ENCODE results near the gene OSBPL8.

The OSBPL8 gene

GRCh38 chr12:76470028-76470939, 89.3 kb downstream of the OSBPL8 start:
- DNase-seq (ENCODE audit: low read depth), result peak; percentile 49

- DNase-seq (ENCODE audit: low read depth), result no peak
Measured at GRCh38 chr12:76464631-76465166, 94.9 kb downstream of the OSBPL8 start.

- no peak for DNase-seq (ENCODE audit: low read depth)
Measured at GRCh38 chr12:76462668-76463224, 96.8 kb downstream of the OSBPL8 start.

- no peak for DNase-seq (ENCODE audit: low read depth)
Measured at GRCh38 chr12:76460807-76461206, 98.8 kb downstream of the OSBPL8 start.

- no peak for DNase-seq (ENCODE audit: low read depth)
Measured at GRCh38 chr12:76457818-76458217, 101.8 kb downstream of the OSBPL8 start.

- no peak for DNase-seq (ENCODE audit: low read depth)
Measured at GRCh38 chr12:76457010-76457409, 102.6 kb downstream of the OSBPL8 start.

GRCh38 chr12:76455582-76456345, 103.8 kb downstream of the OSBPL8 start:
- peak; percentile 84 for DNase-seq (ENCODE audit: low read depth)

GRCh38 chr12:76451528-76451927, 108.0 kb downstream of the OSBPL8 start:
- no peak for DNase-seq (ENCODE audit: low read depth)

- peak; percentile 72 for DNase-seq (ENCODE audit: low read depth)
Measured at GRCh38 chr12:76450690-76451089, 108.9 kb downstream of the OSBPL8 start.

GRCh38 chr12:76449993-76450392, 109.6 kb downstream of the OSBPL8 start:
- no peak for DNase-seq (ENCODE audit: low read depth)

- no peak for DNase-seq (ENCODE audit: low read depth)
Measured at GRCh38 chr12:76449583-76449982, 110.0 kb downstream of the OSBPL8 start.

- DNase-seq (ENCODE audit: low read depth), result no peak
Measured at GRCh38 chr12:76449016-76449415, 110.6 kb downstream of the OSBPL8 start.

GRCh38 chr12:76446090-76446489, 113.5 kb downstream of the OSBPL8 start:
- DNase-seq (ENCODE audit: low read depth), result no peak

GRCh38 chr12:76445462-76445861, 114.1 kb downstream of the OSBPL8 start:
- DNase-seq (ENCODE audit: low read depth), result no peak

- DNase-seq (ENCODE audit: low read depth), result no peak
Measured at GRCh38 chr12:76444408-76444984, 115.1 kb downstream of the OSBPL8 start.

GRCh38 chr12:76441016-76441415, 118.6 kb downstream of the OSBPL8 start:
- no peak for DNase-seq (ENCODE audit: low read depth)

- DNase-seq (ENCODE audit: low read depth), result no peak
Measured at GRCh38 chr12:76432733-76433132, 126.8 kb downstream of the OSBPL8 start.

- no peak for DNase-seq (ENCODE audit: low read depth)
Measured at GRCh38 chr12:76428117-76428516, 131.5 kb downstream of the OSBPL8 start.

- DNase-seq (ENCODE audit: low read depth), result no peak
Measured at GRCh38 chr12:76426160-76426559, 133.4 kb downstream of the OSBPL8 start.

- DNase-seq (ENCODE audit: low read depth), result no peak
Measured at GRCh38 chr12:76424941-76425340, 134.6 kb downstream of the OSBPL8 start.

GRCh38 chr12:76422543-76423438, 136.8 kb downstream of the OSBPL8 start:
- DNase-seq (ENCODE audit: low read depth), result peak; percentile 47
